Central memory CD4-positive, alpha-beta T cell (primary cell): Measurements from ENCODE around the gene TRPV3.
"Not testable (repeated sequence)": the region's sequence is repeated elsewhere in the genome, so short reads cannot be mapped to it uniquely, and the experiment has no call there.

Experiments used
- DNase-seq: peaks from one replicate; pipeline ENCODE4 v3.0.0; 2022

TRPV3 gene

GRCh38 chr17:3545151-3545550 is 12.5 kb downstream of the TRPV3 start:
- no peak for DNase-seq

GRCh38 chr17:3544365-3544764 is 13.2 kb downstream of the TRPV3 start:
- DNase-seq = no peak

GRCh38 chr17:3543453-3543852 is 14.2 kb downstream of the TRPV3 start:
- DNase-seq = no peak

- DNase-seq = no peak
Observed at GRCh38 chr17:3542410-3543088, 15.1 kb downstream of the TRPV3 start.

GRCh38 chr17:3539881-3540540 is 17.6 kb downstream of the TRPV3 start:
- DNase-seq = no peak

- DNase-seq = no peak
Observed at GRCh38 chr17:3536716-3537115, 20.9 kb downstream of the TRPV3 start.

GRCh38 chr17:3535253-3535995 is 22.2 kb downstream of the TRPV3 start:
- DNase-seq = peak; percentile 23

GRCh38 chr17:3534881-3535252 is 22.7 kb downstream of the TRPV3 start:
- DNase-seq = no peak

GRCh38 chr17:3533752-3534151 is 23.9 kb downstream of the TRPV3 start:
- no peak for DNase-seq

- DNase-seq = no peak
Observed at GRCh38 chr17:3532859-3533142, 24.8 kb downstream of the TRPV3 start.

- no peak for DNase-seq
Observed at GRCh38 chr17:3532106-3532858, 25.3 kb downstream of the TRPV3 start.

GRCh38 chr17:3531266-3532101 is 26.1 kb downstream of the TRPV3 start:
- DNase-seq = no peak

GRCh38 chr17:3529817-3530741 is 27.5 kb downstream of the TRPV3 start:
- DNase-seq = no peak

GRCh38 chr17:3528880-3529511 is 28.6 kb downstream of the TRPV3 start:
- no peak for DNase-seq

- DNase-seq = no peak
Observed at GRCh38 chr17:3528403-3528851, 29.2 kb downstream of the TRPV3 start.

GRCh38 chr17:3527896-3528295 is 29.7 kb downstream of the TRPV3 start:
- no peak for DNase-seq

- no peak for DNase-seq
Observed at GRCh38 chr17:3527468-3527867, 30.1 kb downstream of the TRPV3 start.

- DNase-seq = no peak
Observed at GRCh38 chr17:3526971-3527370, 30.6 kb downstream of the TRPV3 start.

GRCh38 chr17:3526491-3526890 is 31.1 kb downstream of the TRPV3 start:
- no peak for DNase-seq

- DNase-seq = no peak
Observed at GRCh38 chr17:3524024-3524423, 33.6 kb downstream of the TRPV3 start.

GRCh38 chr17:3519472-3519871 is 38.1 kb downstream of the TRPV3 start:
- DNase-seq = not testable (repeated sequence)
